Stimulated activated CD8-positive, alpha-beta memory T cell treated with anti-CD3 and anti-CD28 coated beads, Interleukin-4, amount 100 ng/mL, for 48 hours (primary cell): Measurements from ENCODE around the gene SLC5A10.
A peak's percentile ranks its signal among the peaks of the same experiment; 100 is the strongest.
"Not testable (repeated sequence)": the region's sequence is repeated elsewhere in the genome, so short reads cannot be mapped to it uniquely, and the experiment has no call there.

Experiments used
- DNase-seq: peaks from one replicate; pipeline ENCODE4 v3.0.0-alpha.2; 2020

The SLC5A10 gene

DNA sequence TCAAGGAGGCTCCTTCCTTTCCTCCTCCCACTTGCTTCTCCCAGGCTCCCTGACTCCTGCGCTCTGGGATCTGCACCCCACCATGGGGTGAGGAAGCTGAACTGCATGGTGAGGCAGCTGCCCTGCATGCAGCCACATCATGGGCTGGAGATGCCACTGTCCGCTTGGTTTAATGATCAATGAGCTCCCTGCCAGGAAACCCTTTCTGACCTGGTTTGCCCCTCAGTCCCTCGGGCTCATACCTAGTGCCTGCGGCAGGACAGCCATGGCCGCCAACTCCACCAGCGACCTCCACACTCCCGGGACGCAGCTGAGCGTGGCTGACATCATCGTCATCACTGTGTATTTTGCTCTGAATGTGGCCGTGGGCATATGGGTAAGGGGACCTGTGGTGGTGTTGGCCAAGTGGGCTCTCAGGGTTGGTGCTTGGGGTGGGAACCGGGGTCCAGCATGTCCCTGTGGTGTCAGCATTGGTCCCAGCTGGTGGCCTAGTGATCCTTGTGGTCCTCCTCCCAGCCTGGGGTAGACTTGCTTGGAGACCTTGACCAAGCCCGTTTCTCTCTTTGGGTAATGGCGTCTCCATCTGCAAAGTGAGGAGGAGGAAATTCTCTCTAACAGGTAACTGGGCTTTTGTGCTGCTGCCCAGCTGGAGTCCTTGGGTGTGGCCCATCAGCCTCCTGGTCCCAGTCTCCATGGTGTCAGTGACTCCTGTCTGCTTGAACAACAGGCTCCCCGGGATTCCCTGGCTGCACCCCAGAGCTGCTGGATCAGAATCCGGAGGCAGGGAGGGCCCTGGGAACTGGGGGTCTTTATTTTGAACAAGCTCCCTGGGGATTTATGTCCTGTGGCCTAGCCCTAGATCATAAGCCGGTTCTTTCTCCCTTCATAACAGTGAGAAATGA lies at the start of gene SLC5A10:
Gene SLC5A10 (plus strand): TSS at position 225 of the 902 bp plus-strand sequence. CDS start 41 bp downstream, at position 266.
- DNase-seq: no peak

DNA sequence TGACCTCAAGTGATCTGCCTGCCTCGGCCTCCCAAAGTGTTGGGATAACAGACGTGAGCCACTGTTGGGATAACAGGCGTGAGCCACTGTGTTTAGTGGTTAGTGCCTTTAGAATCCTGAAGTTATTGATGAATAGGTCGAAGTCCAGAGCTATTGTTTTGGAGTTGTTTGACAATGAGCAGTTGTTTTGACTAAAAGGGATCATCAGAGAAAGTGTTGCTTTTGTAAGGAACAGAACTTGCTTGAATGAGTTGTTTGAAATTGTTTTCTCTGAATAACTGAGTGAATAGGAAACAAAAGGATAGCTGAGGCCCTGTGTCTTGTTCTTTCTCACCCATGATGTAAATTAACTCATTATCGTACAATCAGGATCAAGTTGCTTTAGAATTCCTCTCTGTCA lies 47.5 kb upstream of the SLC5A10 start:
- no peak for DNase-seq

DNA sequence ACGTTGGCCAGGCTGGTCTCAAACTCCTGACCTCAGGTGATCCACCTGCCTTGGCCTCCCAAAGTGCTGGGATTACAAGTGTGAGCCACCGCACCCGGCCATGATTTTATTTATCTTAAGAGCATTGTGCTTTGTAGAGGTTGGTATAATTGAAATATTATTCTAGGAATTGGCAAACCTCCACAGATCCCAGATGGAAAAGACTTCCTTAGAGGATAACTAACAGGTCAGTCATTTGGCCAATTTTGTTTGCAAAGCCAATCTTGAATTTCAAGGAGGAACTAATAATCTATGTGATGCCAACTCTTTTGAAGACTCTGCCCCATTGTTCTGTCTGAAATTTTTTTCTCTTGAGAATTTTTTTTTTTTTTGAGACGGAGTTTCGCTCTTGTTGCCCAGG lies 46.7 kb upstream of the SLC5A10 start:
- DNase-seq: no peak

DNA sequence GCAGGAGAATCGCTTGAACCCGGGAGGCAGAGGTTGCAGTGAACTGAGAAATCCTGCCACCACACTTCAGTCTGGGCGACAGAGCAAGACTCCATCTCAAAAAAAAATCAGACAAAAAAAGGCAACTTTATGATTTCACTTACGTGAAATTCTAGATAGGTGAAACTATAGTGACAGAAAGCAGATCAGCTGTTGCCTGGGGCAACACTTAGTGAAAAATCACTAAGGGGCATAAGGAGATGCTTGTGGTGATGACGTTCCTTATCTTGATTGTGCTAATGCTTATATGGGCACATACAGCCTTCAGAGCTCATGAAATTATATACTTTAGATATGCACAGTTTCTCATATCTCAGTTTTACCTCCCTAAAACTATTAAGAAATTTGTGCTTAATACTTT lies 41.6 kb upstream of the SLC5A10 start:
- no peak for DNase-seq

DNA sequence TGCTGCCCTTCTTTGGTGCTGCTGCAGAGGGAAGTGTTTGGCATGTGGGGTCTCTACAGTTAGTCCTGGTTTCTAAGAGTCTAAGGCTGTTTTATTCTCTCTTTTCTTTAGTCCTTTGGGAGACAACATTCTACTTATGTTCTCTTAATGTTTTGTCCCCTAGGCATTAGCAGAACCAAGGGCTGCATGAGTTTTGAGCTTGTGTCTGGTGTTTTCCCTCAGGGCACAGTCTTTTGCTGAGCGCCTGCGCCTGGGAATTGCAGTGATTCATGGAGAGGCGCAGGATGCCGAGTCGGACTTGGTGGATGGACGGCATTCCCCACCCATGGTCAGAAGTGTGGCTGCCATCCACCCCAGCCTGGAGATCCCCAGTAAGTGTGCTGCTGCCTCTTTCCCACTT lies 41.1 kb upstream of the SLC5A10 start:
- no peak for DNase-seq

DNA sequence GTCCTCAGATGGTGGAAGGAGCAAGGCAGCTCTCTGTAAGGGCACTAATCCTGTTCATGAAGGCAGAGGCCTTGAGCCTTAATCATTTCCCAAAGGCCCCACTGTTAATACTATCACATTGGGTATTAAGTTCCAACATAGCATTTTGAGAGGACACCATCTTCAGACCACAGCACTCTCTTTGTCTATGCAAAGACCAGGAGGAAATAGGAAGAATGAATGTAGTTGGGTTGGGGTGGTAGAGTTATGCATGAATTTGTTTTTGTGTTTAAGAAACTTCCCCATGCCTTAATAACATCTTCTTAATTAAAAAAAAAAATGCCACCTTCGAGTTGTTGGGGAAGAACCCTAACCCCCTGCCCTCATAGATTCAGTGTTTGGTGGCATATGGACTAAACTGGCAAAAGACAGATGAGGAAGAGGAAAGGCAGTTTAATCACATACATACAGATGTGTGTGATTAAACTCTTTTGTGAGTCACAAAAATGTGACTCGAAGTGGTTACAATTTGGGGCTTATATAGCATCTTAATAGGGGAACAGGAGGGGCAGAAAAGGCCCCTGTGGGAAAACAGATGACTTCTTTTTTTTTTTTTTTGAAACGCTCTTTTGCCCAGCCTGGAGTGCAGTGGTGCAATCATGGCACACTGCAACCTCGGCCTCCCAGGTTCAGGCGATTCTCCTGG lies 35.0 kb upstream of the SLC5A10 start:
- no peak for DNase-seq

DNA sequence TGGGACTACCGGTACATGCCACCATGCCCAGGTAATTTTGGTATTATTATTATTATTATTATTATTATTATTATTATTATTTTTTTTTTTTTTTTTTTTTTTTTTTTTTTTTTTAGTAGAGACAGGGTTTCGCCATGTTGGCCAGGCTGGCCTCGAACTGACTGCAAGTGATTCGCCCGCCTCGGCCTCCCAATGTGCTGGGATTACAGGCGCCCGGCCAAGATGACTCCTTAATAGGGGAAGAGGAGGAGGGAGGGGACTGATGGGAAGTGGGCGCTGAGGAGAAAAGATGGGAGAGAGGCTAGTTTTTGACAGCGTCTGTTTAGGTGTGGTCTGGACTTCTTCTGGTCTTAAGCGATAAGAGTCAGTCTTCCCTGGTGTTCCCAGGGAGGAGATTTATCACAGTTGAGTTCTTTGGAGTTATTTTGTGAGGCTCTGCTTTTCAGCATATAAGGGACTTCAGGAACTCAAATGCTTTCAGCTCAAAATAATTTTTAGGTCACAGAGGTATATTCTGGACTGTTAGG lies 34.4 kb upstream of the SLC5A10 start:
- no peak for DNase-seq

DNA sequence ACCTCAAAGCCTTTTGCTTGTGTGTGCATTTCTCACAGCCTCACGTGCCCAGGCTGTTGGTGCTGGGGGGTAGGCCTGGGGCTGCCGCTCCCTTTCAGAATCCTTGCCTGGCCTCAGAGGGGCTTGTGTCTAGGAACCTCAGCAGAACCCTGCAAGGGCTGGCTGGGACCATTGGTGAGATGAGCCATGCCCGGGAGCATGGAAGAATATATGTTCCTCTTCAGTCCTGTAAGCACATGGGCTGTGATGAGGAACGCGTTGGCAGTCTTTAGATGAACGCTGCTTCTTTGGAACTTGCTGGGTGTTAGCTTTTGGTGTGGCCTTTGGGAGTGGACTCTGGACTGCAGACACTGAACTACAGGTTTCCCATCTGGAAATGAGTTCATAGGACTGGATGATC lies 32.0 kb upstream of the SLC5A10 start:
- DNase-seq: no peak

DNA sequence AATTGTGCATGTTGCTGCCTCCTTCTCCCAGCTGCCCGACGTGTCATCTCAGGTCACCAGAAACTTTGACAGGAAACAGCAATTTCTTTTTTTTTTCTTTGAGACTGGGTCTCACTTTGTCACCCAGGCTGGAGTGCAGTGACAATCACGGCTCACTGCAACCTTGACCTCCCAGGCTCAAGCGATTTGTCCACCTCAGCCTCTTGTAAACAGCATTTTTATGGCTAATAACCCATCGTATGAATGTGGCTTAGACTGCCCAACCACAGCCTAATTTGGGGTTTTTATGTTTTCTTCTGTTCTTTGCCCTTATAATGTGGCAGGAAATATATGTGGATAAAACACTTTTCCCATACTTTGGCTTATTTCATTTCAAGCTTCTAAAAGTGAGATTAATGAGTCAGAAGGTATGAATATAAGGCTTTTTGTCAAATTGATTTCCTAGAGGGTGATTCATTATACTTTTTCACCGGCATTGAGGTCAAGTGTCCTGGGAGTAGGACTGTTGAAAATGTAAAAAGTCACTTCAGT lies 31.0 kb upstream of the SLC5A10 start:
- DNase-seq: no peak

DNA sequence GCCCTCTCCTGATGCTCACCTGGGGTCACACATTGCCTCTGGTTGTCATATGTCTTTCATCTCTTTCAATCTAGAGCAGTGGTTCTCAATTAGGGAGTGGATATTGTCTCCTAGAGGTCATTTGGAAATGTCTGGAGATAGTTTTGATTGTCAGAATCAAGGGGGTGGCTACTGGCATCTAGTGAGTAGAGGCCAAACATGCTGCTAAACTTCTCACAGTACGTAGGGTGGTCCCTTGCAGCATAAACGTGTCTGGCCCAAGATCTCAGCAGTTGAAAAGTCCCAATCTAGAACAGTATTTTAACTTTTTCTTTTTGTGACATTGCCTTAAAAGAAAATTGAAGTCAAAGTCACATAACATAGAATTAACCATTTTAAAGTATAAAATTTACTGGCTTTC lies 30.5 kb upstream of the SLC5A10 start:
- no peak for DNase-seq

DNA sequence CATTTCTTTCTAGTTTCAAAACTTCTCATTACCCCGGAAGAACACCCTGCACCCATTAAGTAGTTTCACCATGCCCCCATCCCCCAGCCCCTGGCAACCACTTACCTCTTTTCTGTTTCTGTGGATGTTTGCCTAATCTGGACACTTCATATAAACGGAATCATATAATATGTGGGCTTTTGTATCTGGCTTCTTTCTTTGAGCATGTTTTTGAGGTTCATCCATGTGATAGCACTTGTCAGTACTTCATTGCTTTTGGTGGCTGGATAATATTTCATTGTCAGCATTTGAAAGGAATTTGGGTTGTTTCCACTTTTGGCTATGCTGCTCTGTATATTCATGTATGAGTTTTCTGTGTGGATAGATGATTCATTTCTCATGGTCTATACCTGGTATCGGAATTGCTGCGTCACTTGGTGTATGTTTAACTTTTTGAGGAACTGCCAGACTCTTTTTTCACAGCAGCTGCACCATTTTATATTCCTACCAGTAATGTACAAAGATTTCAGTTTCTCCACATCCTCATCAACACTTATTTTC lies 30.0 kb upstream of the SLC5A10 start:
- DNase-seq: peak; percentile 37

DNA sequence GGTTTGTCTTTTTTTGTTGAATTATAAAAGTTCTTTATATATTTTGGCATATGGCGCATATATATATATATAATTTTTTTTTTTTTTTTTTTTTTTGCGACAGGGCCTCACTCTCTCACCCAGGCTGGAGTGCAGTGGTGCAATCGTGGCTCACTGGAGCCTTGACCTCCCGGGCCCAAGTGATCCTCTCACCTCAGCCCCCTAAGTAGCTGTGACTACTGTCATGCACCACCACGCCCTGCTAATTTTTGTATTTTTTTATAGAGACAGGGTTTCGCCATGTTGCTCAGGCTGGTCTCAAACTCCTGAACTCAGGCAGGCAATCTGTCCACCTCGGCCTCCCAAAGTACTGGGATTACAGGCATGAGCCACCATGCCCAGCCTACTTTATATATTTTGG lies 29.4 kb upstream of the SLC5A10 start:
- DNase-seq: not testable (repeated sequence)

DNA sequence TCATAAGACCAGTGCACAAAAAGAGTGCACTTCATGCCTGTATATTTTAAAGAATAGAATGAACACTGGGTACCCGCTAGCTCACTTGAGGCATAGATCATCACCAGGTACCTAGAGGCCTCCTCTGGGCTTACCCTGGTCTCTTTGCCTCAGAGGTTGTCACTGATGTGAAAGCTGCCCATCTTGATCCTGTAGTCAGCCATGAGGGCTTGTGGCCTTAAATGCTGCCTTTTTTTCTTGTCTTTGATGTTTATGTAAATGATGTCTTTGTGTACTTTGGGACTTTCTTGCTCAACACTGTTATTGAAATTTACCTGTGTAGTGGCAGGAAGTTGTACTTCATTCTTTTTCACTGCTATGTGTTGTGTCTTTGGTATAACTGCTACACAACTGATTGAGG lies 26.8 kb upstream of the SLC5A10 start:
- DNase-seq: no peak

DNA sequence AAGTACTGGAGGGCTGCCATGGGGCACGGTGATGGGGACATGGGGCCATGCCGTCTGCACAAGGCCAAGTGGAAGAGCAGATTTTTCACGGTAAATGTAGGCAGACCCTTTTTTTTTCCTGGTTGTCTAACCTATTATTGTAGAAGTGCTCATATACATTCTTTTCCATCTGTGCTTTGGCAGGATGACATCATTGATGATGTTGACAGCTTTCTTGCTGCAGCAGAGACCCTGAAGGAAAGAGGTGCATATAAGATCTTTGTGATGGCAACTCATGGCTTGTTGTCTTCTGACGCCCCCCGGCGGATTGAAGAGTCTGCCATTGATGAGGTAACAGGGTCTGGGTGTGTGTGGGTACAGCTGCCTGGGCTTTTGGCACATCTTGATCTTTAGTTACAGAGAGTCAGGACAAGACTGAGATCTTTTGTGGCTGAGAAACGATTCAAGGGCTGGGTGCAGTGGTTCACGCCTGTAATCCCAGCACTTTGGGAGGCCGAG lies 23.3 kb upstream of the SLC5A10 start:
- DNase-seq: no peak

DNA sequence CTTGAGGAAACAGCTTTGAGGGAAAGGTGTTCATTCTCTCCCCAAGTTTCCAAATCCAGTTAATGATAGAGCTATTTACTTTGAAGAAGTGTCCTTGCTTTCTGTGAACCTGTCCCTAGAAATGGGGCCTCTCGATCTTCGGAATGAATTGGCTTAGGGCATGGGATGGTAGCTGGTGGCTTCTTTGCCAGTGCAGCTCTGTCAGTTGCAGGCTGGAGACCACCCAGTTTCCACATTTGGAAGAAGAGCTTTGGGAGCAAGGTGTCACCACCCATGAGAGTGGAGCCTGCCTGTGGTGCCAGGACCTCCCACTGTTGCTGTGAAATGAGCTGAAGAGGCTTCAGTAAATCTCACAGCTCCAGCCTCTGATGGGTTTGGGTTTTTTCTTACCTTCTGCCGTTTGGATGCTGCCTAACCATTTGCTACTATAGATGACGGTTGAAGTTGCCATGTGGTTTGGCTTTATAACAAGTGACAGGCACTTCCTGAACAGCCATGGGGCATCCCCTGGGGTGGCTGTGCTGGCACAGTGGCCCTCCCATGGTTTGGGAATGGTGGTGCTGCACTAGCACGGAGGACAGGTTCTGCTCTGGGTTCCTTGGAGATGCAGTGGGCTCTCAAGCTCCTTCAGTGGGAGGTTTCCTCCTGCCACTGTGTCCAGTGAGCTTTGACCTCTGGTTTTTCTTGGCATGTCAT lies 19.5 kb upstream of the SLC5A10 start:
- DNase-seq: no peak

DNA sequence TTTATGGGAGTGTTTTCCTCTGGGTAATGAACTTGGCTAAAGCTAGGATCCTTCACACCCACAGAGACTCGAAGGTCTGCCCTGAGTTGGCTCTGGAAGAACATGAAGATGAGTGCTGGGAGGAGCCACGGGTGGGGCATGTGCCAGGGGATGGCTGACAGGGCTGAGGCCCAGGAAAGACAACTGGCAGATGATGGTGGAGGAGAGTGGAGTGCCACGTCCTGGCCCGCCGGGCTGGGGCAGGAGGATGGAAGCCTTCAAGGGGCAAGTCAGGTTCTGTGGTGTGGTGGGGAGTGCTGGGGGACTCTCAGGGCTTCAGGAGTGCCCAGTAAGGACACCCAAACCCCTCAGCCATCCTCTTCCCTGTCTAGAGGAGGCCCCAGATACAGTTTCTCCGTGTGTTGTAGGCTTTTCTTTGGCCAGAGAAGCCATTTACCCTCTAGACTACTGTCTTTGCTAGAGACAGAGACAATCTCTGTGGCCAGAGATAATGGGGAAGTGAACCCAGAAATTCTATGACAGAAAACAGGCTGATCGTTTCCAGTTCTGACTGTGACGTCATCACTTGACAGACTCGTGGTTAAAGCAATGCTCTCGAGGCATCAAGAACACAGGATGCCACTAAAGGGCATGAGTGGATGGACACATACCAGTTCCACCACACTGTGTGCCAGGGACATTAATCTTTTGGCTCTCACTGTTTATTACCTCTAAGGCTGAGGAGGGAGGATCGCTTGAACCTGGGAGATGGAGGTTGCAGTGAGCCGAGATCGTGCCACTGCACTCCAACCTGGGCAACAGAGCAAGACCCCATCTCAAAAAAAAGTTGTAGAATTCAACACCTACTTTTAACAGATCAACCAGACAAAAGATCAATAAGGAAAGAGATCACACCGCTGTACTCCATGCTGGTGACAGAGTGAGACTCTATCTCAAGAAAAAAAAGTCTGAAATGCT lies 18.6 kb upstream of the SLC5A10 start:
- no peak for DNase-seq

DNA sequence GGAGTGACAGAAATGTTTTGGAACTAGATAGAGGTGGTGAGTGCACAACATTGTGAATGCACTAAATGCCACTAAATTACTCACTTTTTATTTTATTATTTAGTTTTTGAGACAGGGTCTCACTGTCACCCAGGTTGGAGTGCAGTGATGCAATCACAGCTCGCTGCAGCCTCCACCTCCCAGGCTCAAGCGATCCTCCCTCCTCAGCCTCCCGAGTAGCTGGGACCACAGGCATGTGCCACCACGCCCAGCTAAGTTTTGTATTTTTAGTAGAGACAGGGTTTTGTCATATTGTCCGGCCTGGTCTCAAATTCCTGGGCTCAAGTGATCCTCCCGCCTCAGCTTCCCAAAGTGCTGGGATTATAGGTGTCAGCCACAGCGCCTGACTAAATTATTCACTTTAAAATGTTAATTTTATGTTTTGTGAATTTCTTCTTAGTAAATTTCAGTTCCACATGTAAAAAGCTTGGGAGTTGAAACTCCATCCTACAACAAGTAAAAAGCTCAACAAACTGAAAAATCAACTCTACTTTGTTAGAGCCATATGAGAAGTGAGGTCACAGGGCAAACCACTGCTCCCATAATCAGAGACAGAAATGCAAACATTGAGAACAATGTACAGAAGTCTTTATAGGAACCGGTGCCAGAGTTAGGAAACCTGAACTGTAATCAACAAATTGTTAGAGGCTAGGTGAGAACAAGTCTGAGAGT lies 13.8 kb upstream of the SLC5A10 start:
- no peak for DNase-seq

DNA sequence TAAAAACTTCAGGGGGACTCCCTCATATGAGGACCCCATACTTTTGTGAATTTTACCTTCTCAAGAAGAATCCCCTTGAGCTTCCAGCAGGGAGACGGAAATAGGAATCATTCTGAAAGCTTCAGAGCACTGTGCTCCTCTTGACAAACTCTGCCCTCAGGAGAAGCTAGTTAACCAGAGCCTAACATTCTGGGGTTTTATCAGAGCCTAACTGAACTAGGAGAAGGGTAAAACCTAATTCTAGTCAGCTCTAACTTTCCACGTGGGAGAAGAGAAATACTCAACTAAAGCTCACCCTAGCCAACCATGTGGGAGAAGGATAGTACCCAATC lies 13.3 kb upstream of the SLC5A10 start:
- DNase-seq: no peak

DNA sequence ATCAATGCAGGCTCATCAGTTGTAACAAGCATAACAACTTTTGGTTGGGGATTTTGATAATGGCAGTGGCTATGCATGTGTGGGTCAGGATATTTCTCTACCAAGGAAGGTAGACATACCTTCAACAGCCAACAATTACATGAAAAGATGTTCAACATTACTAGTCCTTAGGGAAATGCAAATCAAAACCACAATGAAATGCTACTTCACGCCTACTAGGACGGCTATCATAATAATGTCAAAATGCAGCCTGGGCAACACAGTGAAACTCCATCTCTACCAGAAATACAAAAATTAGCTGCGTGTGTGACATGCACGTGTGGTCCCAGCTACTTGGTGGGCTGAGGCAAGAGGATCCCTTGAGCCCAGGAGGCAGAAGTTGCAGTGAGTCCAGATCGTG lies 7.3 kb upstream of the SLC5A10 start:
- no peak for DNase-seq

DNA sequence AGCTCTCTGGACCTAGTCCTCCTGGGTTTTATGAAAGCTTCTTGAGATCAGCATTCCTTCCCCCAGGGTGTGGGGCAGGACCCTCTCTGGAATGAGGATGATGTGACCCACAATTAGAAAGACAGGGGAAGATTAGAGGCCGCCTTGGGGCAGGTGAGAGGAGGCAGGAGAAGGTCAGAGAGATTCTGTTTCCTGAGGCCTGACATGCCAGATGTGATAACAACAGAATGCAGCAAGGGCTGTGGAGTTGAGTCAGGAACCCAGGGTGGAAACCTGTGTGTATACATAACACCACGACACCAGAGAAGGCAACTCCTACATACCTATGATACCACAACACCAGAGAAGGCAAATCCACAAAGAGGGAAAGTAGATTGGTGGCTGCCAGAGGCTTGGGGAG lies 5.4 kb upstream of the SLC5A10 start:
- DNase-seq: no peak

DNA sequence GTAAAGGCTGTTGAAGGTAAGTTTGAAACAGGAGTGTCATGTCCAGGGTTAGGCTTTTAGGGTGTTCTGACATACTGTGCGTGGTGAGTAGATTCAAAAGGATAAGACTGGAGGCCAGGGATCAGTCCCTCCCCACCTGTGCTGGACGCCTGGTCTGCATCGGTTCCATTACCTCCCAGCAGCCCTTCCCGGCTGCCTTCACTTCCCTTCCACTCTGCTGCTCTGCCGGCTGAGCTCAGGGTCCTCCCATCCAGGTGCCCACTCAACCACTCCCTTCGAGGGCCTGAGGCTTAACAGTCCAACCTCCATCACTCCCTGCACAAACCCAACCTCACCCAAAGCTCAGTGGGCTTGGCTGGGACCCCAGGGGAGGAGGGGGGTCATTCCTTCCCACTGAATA lies 4.1 kb upstream of the SLC5A10 start:
- DNase-seq: no peak
